HepG2 (cell line): ENCODE measurements around the gene RPS6KC1. TPM values are rescaled to one million over a fixed set of nuclear protein-coding genes. Genes with fewer than 3 reads are reported as not detected.

Source experiments
- ATAC-seq: fragments of 200-7000 bp; cut with Tn5 transposase; 3 replicates; pipeline ENCODE4 v1.9.1; 2020; ENCODE audit warnings: mild to moderate bottlenecking, moderate library complexity
- BruUV-seq: library from RNA; stranded (reverse); fragments of 400-500 nt; replicated peaks from 2 replicates; lab custom pipeline; 2021; lab: Mats Ljungman, UMichigan
- CTCF ChIA-PET: fragments of 300-600 bp; formaldehyde crosslinking; extraction: SDS; loops from one replicate; lab custom pipeline; 2021; ENCODE audit warnings: low total read pairs, inconsistent platforms, low intra/inter-chr PET ratio; lab: Yijun Ruan, JAX
- POLR2A ChIA-PET: fragments of 350-600 bp; sonication (Branson Sonifier 250); formaldehyde crosslinking; loops from one replicate; lab custom pipeline; 2020; ENCODE audit warnings: antibody characterized with exemption, inconsistent platforms; lab: Yijun Ruan, JAX
- DNase-seq: peaks from one replicate; pipeline ENCODE4 v3.0.0-alpha.2; 2015; ENCODE audit warnings: low spot score
- FAIRE-seq: peaks from 3 replicates; lab custom pipeline; 2011; peaks lifted over from hg19 to GRCh38; lab: Jason Lieb, UNC
- H2AFZ ChIP-seq: one replicate; pipeline ENCODE4 v1.6.1; 2011; ENCODE audit warnings: low read length, inconsistent platforms
- H3K27ac ChIP-seq: fragments of 300-600 bp; 3 replicates; pipeline ENCODE4 v1.8.0; 2011; ENCODE audit warnings: mixed run types, mild to moderate bottlenecking, mixed read lengths, low read length, inconsistent platforms; ENCODE audit not compliant: insufficient read depth; ENCODE audit errors: extremely low read length
- H3K27me3 ChIP-seq, 2 experiments: fragments of 200-600 bp in 1 of 2; 2 replicates in 1 of 2; 3 replicates in 1 of 2; pipeline versions ENCODE4 v1.6.0 to v1.8.0; 2011; ENCODE audit warnings: low read length in 2 of 2, mild to moderate bottlenecking in 2 of 2, moderate library complexity in 2 of 2, inconsistent platforms in 1 of 2; ENCODE audit not compliant: insufficient read depth in 2 of 2, control insufficient read depth in 1 of 2
- H3K36me3 ChIP-seq, 2 experiments: fragments of 200-600 bp in 1 of 2; replicated peaks in 1 of 2; 2 replicates in 1 of 2; 3 replicates in 1 of 2; pipeline versions ENCODE4 v1.5.1 to v1.8.0; 2011; ENCODE audit warnings: low read length in 2 of 2, inconsistent platforms in 1 of 2; ENCODE audit not compliant: insufficient read depth in 2 of 2, control insufficient read depth in 1 of 2
- H3K4me1 ChIP-seq: 2 replicates; pipeline ENCODE4 v1.5.1; 2012; ENCODE audit warnings: low read length, inconsistent platforms; ENCODE audit not compliant: insufficient read depth
- H3K4me2 ChIP-seq: 2 replicates; pipeline ENCODE4 v1.6.0; 2011; ENCODE audit warnings: low read depth, low read length, inconsistent platforms
- H3K4me3 ChIP-seq, 3 experiments: fragments of 200-600 bp in 1 of 3; sonication (generic), shearing (Covaris generic) in 1 of 3; replicated peaks in 1 of 3; 2 replicates each; pipeline ENCODE4 v1.5.1; 2011 to 2016; ENCODE audit warnings: low read length in 3 of 3, inconsistent platforms in 2 of 3, low read depth in 2 of 3, mild to moderate bottlenecking in 2 of 3, control low read depth in 1 of 3, mixed read lengths in 1 of 3; ENCODE audit not compliant: insufficient read depth in 1 of 3
- H3K79me2 ChIP-seq: one replicate; pipeline ENCODE4 v1.6.1; 2011; ENCODE audit warnings: low read length, inconsistent platforms; ENCODE audit not compliant: insufficient read depth
- H3K9ac ChIP-seq: 2 replicates; pipeline ENCODE4 v1.6.0; 2011; ENCODE audit warnings: mild to moderate bottlenecking, low read depth, low read length, inconsistent platforms; ENCODE audit not compliant: insufficient read depth
- H3K9me3 ChIP-seq: 2 replicates; pipeline ENCODE4 v1.5.1; 2012; ENCODE audit warnings: mild to moderate bottlenecking, low read length
- H4K20me1 ChIP-seq: 2 replicates; pipeline ENCODE4 v1.6.0; 2011; ENCODE audit warnings: inconsistent platforms, mild to moderate bottlenecking, low read length, moderate library complexity; ENCODE audit not compliant: insufficient read depth
- ARNT ChIP-seq: fragments of 450-650 bp; IDR thresholded peaks from 2 replicates; pipeline ENCODE4 v1.6.1; 2017
- FOSL2 ChIP-seq: sonication (generic); formaldehyde crosslinking; IDR thresholded peaks from 2 replicates; pipeline ENCODE4 v1.4.0; 2020; ENCODE audit warnings: missing genetic modification reagents
- HMG20A ChIP-seq: IDR thresholded peaks from 2 replicates; pipeline ENCODE4 v1.6.1; 2016; ENCODE audit warnings: borderline replicate concordance
- NFIC ChIP-seq: IDR thresholded peaks from 2 replicates; pipeline ENCODE4 v1.6.1; 2012; ENCODE audit warnings: mild to moderate bottlenecking, low read length, inconsistent platforms
- PAXIP1 ChIP-seq: sonication (generic); formaldehyde crosslinking; conservative IDR thresholded peaks from 2 replicates; pipeline ENCODE4 v1.4.0; 2020; ENCODE audit warnings: mild to moderate bottlenecking, missing genetic modification reagents, moderate library complexity
- POLR2AphosphoS2 ChIP-seq: IDR thresholded peaks from 2 replicates; pipeline ENCODE4 v1.6.1; 2011; ENCODE audit warnings: low read depth, low read length, improper control_type of control experiment
- RARA ChIP-seq: IDR thresholded peaks from 2 replicates; pipeline ENCODE4 v1.6.1; 2016; ENCODE audit warnings: missing genetic modification reagents, missing compliant biosample characterization
- RXRB ChIP-seq: IDR thresholded peaks from 2 replicates; pipeline ENCODE4 v1.6.1; 2016; ENCODE audit warnings: borderline replicate concordance, missing genetic modification reagents, missing compliant biosample characterization
- SAP130 ChIP-seq: IDR thresholded peaks from 2 replicates; pipeline ENCODE4 v1.6.1; 2016; ENCODE audit warnings: low read depth
- TAF1 ChIP-seq: sonication (generic); formaldehyde crosslinking; IDR thresholded peaks from 2 replicates; pipeline ENCODE4 v1.4.0; 2020; ENCODE audit warnings: missing genetic modification reagents
- TFE3 ChIP-seq: IDR thresholded peaks from 2 replicates; pipeline ENCODE4 v1.6.1; 2016
- THAP9 ChIP-seq: sonication (generic); formaldehyde crosslinking; IDR thresholded peaks from 2 replicates; pipeline ENCODE4; 2020; ENCODE audit warnings: missing genetic modification reagents, mild to moderate bottlenecking, borderline replicate concordance
- ZBTB7A ChIP-seq: sonication (generic); formaldehyde crosslinking; IDR thresholded peaks from 2 replicates; pipeline ENCODE4 v1.8.0; 2022; ENCODE audit warnings: mild to moderate bottlenecking, missing genetic modification reagents
- ZNF354B ChIP-seq: sonication (generic); formaldehyde crosslinking; IDR thresholded peaks from 2 replicates; pipeline ENCODE4 v1.8.0; 2022; ENCODE audit warnings: mild to moderate bottlenecking, missing genetic modification reagents
- ZNF44 ChIP-seq: sonication (generic); formaldehyde crosslinking; IDR thresholded peaks from 2 replicates; pipeline ENCODE4 v1.5.1; 2020; ENCODE audit warnings: mild to moderate bottlenecking, missing genetic modification reagents
- ZNF451 ChIP-seq: sonication (generic); formaldehyde crosslinking; IDR thresholded peaks from 2 replicates; pipeline ENCODE4 v1.5.0; 2020; ENCODE audit warnings: mild to moderate bottlenecking, missing genetic modification reagents
- ZNF577 ChIP-seq: sonication (generic); formaldehyde crosslinking; IDR thresholded peaks from 2 replicates; pipeline ENCODE4 v1.4.0; 2020; ENCODE audit warnings: mild to moderate bottlenecking, low read depth, missing genetic modification reagents, borderline replicate concordance
- ZNF878 ChIP-seq: sonication (generic); formaldehyde crosslinking; IDR thresholded peaks from 2 replicates; pipeline ENCODE4 v1.8.1; 2023; ENCODE audit warnings: mild to moderate bottlenecking, missing genetic modification reagents, moderate library complexity
- in situ Hi-C: cut with HindIII; loops from 2 replicates; pipeline ENCODE4 v1.10.0; 2017; ENCODE audit warnings: low pct_unique_long_range_greater_than_20kb; ENCODE audit not compliant: extremely low pct_ligation_motif_present
- intact Hi-C: fragments of 100-400 bp; cut with micrococcal nuclease; formaldehyde crosslinking; loops from one replicate; pipeline ENCODE4 v1.10.0; 2022; ENCODE audit not compliant: unreplicated experiment
- polyA plus RNA-seq, 8 experiments: library from polyadenylated mRNA; depleted of rRNA in 3 of 8; stranded (reverse) in 7 of 8; unstranded in 1 of 8; fragments of >200 nt; fragmentation: Illumina TruSeq in 4 of 8; extraction: Trizol in 4 of 8; gene quantifications; 2 replicates each; pipeline versions ENCODE4 v1.2.1 to v1.2.3, GENCODE V29; 2011 to 2016; ENCODE audit warnings: low read depth in 4 of 8, missing spikeins in 1 of 8, mixed read lengths in 1 of 8; ENCODE audit not compliant: insufficient read depth in 1 of 8
- total RNA-seq, 5 experiments: library from RNA; depleted of rRNA; stranded (reverse); fragments of >200 nt; fragmentation: Illumina TruSeq; extraction: Trizol; gene quantifications; 2 replicates each; pipeline ENCODE4 v1.2.3, GENCODE V29; 2016; ENCODE audit warnings: low read depth in 1 of 5

Gene RPS6KC1
- total and polyA plus RNA-seq, 2 of the 13 experiments (the other 11 are each of a cell fraction or from before 2014, with no cell fraction given): 11.0 to 25.2 TPM

GRCh38 chr1:213277036-213277435 is 226.0 kb downstream of the RPS6KC1 start (continued):
- TF ChIP-seq PAXIP1 (CRISPR knock-in tag) (peak; percentile 30; the same call in 1 of the 2 replicates), SAP130 (CRISPR knock-in tag) (peak; percentile 28; the same call in 1 of the 2 replicates), RARA (CRISPR knock-in tag) (peak; percentile 15; the same call in 1 of the 2 replicates), FOSL2 (CRISPR knock-in tag) (peak; percentile 49; the same call in 1 of the 2 replicates), HMG20A (CRISPR knock-in tag) (peak; percentile 39; the same call in 1 of the 2 replicates)

- ATAC-seq: peak; percentile 67
- in situ Hi-C loops: no loop called here
- TF ChIP-seq ZNF878 (CRISPR knock-in tag) (no peak), TAF1 (CRISPR knock-in tag) (no peak), THAP9 (CRISPR knock-in tag) (no peak), NFIC (0 out of 2 replicates have a peak, but pooled peaks have one; percentile 30), ZBTB7A (CRISPR knock-in tag) (no peak), POLR2AphosphoS2 (no peak), TFE3 (peak; percentile 88), RXRB (CRISPR knock-in tag) (peak; percentile 93), ZNF451 (no peak), ZNF354B (CRISPR knock-in tag) (no peak), ZNF577 (no peak), ZNF44 (CRISPR knock-in tag) (no peak), ARNT (no peak)
These were observed 228.4 kb downstream of the RPS6KC1 start for GRCh38 chr1:213279410-213279809.

More at GRCh38 chr1:213279410-213279809, 228.4 kb downstream of the RPS6KC1 start:
- H3K36me3 ChIP-seq: no peaks in the 10 kb centered on the region
- no peaks in the 10 kb centered on the region for H3K9me3 ChIP-seq
- H3K27me3 ChIP-seq: no peaks in the 10 kb centered on the region
- no peak overlapping the region for H3K4me3 ChIP-seq
- CTCF ChIA-PET: no interaction called here
- BruUV-seq: no TSS peak
- peaks cover 78% of the 10 kb centered on the region for H3K4me1 ChIP-seq
- no peak overlapping the region for H2AFZ ChIP-seq
- H3K27ac ChIP-seq: peak overlapping the region; percentile 60
- intact Hi-C loops: loop anchor here (5.0 kb wide), 1 partner anchor 93 kb away; no protein-coding TSS in a partner anchor
- no peaks in the 10 kb centered on the region for H4K20me1 ChIP-seq
- peak overlapping the region; percentile 32; the same call in 1 of the 2 replicates for H3K4me2 ChIP-seq
- no peak overlapping the region for H3K9ac ChIP-seq
- FAIRE-seq (peak; percentile 80), DNase-seq (peak; percentile 62)
- H3K79me2 ChIP-seq: no peaks in the 10 kb centered on the region
- POLR2A ChIA-PET: no interaction called here
